H9 (cell line): ENCODE measurements around the gene BARX1. TPM values are rescaled to one million over a fixed set of nuclear protein-coding genes. Genes with fewer than 3 reads are reported as not detected.

Experiments
- DNase-seq: peaks from one replicate; pipeline ENCODE4 v3.0.0-alpha.2; 2017
- H2AFZ ChIP-seq: one replicate; pipeline ENCODE4 v1.6.1; 2013; ENCODE audit warnings: mild to moderate bottlenecking, low read length, control low read depth, moderate library complexity
- H2AK5ac ChIP-seq: 2 replicates; pipeline ENCODE4 v1.6.1; 2013; ENCODE audit warnings: low read length, control low read depth, mixed read lengths; ENCODE audit not compliant: insufficient read length
- H2BK120ac ChIP-seq: one replicate; pipeline ENCODE4 v1.6.1; 2013; ENCODE audit warnings: low read depth, mild to moderate bottlenecking, low read length, control low read depth, inconsistent platforms; ENCODE audit not compliant: poor library complexity, severe bottlenecking
- H2BK12ac ChIP-seq: 2 replicates; pipeline ENCODE4 v1.6.1; 2013; ENCODE audit warnings: low read length, control low read depth, mixed read lengths, low read depth; ENCODE audit not compliant: insufficient read length
- H2BK15ac ChIP-seq: 2 replicates; pipeline ENCODE4 v1.6.1; 2013; ENCODE audit warnings: low read depth, low read length, control low read depth
- H2BK20ac ChIP-seq: one replicate; pipeline ENCODE4 v1.6.1; 2013; ENCODE audit warnings: low read depth, mild to moderate bottlenecking, low read length, control low read depth, inconsistent platforms; ENCODE audit not compliant: poor library complexity, severe bottlenecking
- H2BK5ac ChIP-seq: 2 replicates; pipeline ENCODE4 v1.6.1; 2013; ENCODE audit warnings: low read length, control low read depth, mixed read lengths; ENCODE audit not compliant: insufficient read length
- H3K14ac ChIP-seq: 2 replicates; pipeline ENCODE4 v1.6.1; 2013; ENCODE audit warnings: low read length, control low read depth; ENCODE audit not compliant: insufficient read depth
- H3K18ac ChIP-seq: 2 replicates; pipeline ENCODE4 v1.6.1; 2013; ENCODE audit warnings: low read depth, mild to moderate bottlenecking, mixed read lengths, low read length, control low read depth; ENCODE audit not compliant: insufficient read length
- H3K23ac ChIP-seq: 2 replicates; pipeline ENCODE4 v1.6.1; 2013; ENCODE audit warnings: low read length, control low read depth, mixed read lengths, low read depth; ENCODE audit not compliant: insufficient read length
- H3K23me2 ChIP-seq: 2 replicates; pipeline ENCODE4 v1.6.1; 2013; ENCODE audit warnings: low read depth, mild to moderate bottlenecking, mixed read lengths, low read length, control low read depth; ENCODE audit not compliant: insufficient read length, poor library complexity, severe bottlenecking
- H3K27ac ChIP-seq: 2 replicates; pipeline ENCODE4 v1.5.1; 2013; ENCODE audit warnings: low read length, control low read depth, mixed read lengths, low read depth; ENCODE audit not compliant: insufficient read length
- H3K27me3 ChIP-seq: 2 replicates; pipeline ENCODE4 v1.6.1; 2013; ENCODE audit warnings: low read length, control low read depth, inconsistent platforms; ENCODE audit not compliant: insufficient read depth
- H3K4ac ChIP-seq: 2 replicates; pipeline ENCODE4 v1.6.1; 2013; ENCODE audit warnings: low read depth, mild to moderate bottlenecking, control low read depth, inconsistent platforms, low read length, moderate library complexity
- H3K4me1 ChIP-seq: 2 replicates; pipeline ENCODE4 v1.6.1; 2013; ENCODE audit warnings: low read length, control low read depth, inconsistent platforms; ENCODE audit not compliant: insufficient read depth
- H3K4me2 ChIP-seq: 2 replicates; pipeline ENCODE4 v1.6.1; 2013; ENCODE audit warnings: low read length, control low read depth, mixed read lengths; ENCODE audit not compliant: insufficient read length, insufficient read depth
- H3K56ac ChIP-seq: 2 replicates; pipeline ENCODE4 v1.6.1; 2013; ENCODE audit warnings: low read depth, mild to moderate bottlenecking, mixed read lengths, low read length, control low read depth; ENCODE audit not compliant: insufficient read length
- H3K79me1 ChIP-seq: 2 replicates; pipeline ENCODE4 v1.6.1; 2013; ENCODE audit warnings: low read depth, mild to moderate bottlenecking, moderate library complexity, low read length, control low read depth, inconsistent platforms; ENCODE audit not compliant: insufficient read depth, poor library complexity, severe bottlenecking
- H3K79me2 ChIP-seq: 2 replicates; pipeline ENCODE4 v1.6.1; 2013; ENCODE audit warnings: low read length, control low read depth, inconsistent platforms; ENCODE audit not compliant: insufficient read depth
- H3K9ac ChIP-seq: 2 replicates; pipeline ENCODE4 v1.6.1; 2013; ENCODE audit warnings: low read length, control low read depth, mixed read lengths; ENCODE audit not compliant: insufficient read length; ENCODE audit errors: extremely low read depth
- H3K9me3 ChIP-seq: one replicate; pipeline ENCODE4 v1.6.1; 2013; ENCODE audit warnings: low read depth, low read length, inconsistent platforms; ENCODE audit not compliant: control insufficient read depth
- H3T11ph ChIP-seq: one replicate; pipeline ENCODE4 v1.6.1; 2013; ENCODE audit warnings: mild to moderate bottlenecking, low read length, control low read depth, inconsistent platforms
- H4K20me1 ChIP-seq: one replicate; pipeline ENCODE4 v1.6.1; 2013; ENCODE audit not compliant: control insufficient read depth, insufficient read length, insufficient read depth
- H4K5ac ChIP-seq: 2 replicates; pipeline ENCODE4 v1.6.1; 2013; ENCODE audit warnings: low read depth, mild to moderate bottlenecking, mixed read lengths, low read length, control low read depth; ENCODE audit not compliant: insufficient read length
- H4K8ac ChIP-seq: replicated peaks from 2 replicates; pipeline ENCODE4 v1.6.1; 2013; ENCODE audit warnings: low read length, control low read depth, mixed read lengths, low read depth; ENCODE audit not compliant: insufficient read length
- H4K91ac ChIP-seq: 2 replicates; pipeline ENCODE4 v1.6.1; 2013; ENCODE audit warnings: low read depth, mild to moderate bottlenecking, moderate library complexity, mixed read lengths, low read length, control low read depth; ENCODE audit not compliant: insufficient read length
- H3K27ac Mint-ChIP-seq, 3 experiments: 2 replicates in 2 of 3; 3 replicates in 1 of 3; pipeline ENCODE4 v1.8.0; 2020 to 2021; ENCODE audit warnings: mixed read lengths in 3 of 3, mild to moderate bottlenecking in 1 of 3, moderate library complexity in 1 of 3
- H3K27me3 Mint-ChIP-seq: 2 replicates; pipeline ENCODE4 v1.8.0; 2021; ENCODE audit warnings: low read depth, mild to moderate bottlenecking, moderate library complexity, mixed read lengths
- H3K36me3 Mint-ChIP-seq, 3 experiments: 2 replicates in 2 of 3; 3 replicates in 1 of 3; pipeline ENCODE4 v1.8.0; 2020 to 2021; ENCODE audit warnings: low read depth in 3 of 3, mixed read lengths in 3 of 3; ENCODE audit not compliant: insufficient read depth in 1 of 3
- H3K4me1 Mint-ChIP-seq, 2 experiments: 2 replicates each; pipeline ENCODE4 v1.8.0; 2020; ENCODE audit warnings: mixed read lengths in 2 of 2
- H3K4me3 Mint-ChIP-seq, 2 experiments: 2 replicates in 1 of 2; 3 replicates in 1 of 2; pipeline ENCODE4 v1.8.0; 2020 to 2021; ENCODE audit warnings: mild to moderate bottlenecking in 2 of 2, mixed read lengths in 2 of 2, moderate library complexity in 1 of 2
- H3K9me3 Mint-ChIP-seq, 2 experiments: 2 replicates in 1 of 2; 3 replicates in 1 of 2; pipeline ENCODE4 v1.8.0; 2020; ENCODE audit warnings: mild to moderate bottlenecking in 2 of 2, mixed read lengths in 2 of 2, moderate library complexity in 1 of 2
- WGBS: extraction: QIAGEN DNeasy Blood & Tissue Kit; methylation state at CpG from one replicate; pipeline ENCODE4 v1.1.7; 2013; ENCODE audit warnings: missing lambda C conversion rate, low lambda C conversion rate, mixed read lengths; ENCODE audit not compliant: insufficient read length; ENCODE audit errors: extremely low coverage; 5-methylcytosine and 5-hydroxymethylcytosine counted together
- total RNA-seq: library from RNA; stranded (reverse); gene quantifications from 2 replicates; pipeline ENCODE4 v1.2.1, GENCODE V29; 2021
- TF ChIP-seq, protein P1 (sequence below): fragments of 200-600 bp; sonication (generic); conservative IDR thresholded peaks from 3 replicates; pipeline ENCODE4 v1.8.0; 2021; ENCODE audit warnings: antibody characterized with exemption, mild to moderate bottlenecking

BARX1 gene
- total RNA-seq, 1 experiment from 2014 or later = 1.2 TPM

DNA sequence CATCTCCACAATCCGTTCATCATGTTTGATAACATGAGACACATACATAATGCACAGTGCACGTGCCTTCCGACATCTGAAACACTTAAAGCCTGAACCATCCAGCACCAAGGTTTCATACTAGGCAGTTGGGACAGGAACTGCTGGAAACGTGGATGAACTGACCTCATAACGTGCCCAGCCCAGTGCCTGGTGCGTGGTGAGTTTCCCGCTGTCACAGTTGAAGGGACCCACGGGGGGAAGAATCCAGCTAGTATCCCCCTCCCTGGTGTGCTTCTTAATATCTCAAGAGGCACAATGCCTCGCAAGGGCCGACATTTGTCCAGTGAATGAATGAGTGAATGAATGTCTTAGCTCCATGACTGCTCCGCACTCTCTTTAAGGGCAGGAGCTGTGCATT, 23.2 kb downstream of the BARX1 start:
- Histone ChIP-seq H3K14ac (no peak overlapping the region), H3K4me1 (no peaks in the 10 kb centered on the region), H3K56ac (no peak overlapping the region), H4K5ac (no peak overlapping the region), H3K79me2 (no peaks in the 10 kb centered on the region), H4K20me1 (no peaks in the 10 kb centered on the region), H2BK12ac (no peak overlapping the region), H3K18ac (no peak overlapping the region), H2AK5ac (no peak overlapping the region), H2BK120ac (no peak overlapping the region), H3K79me1 (no peaks in the 10 kb centered on the region), H3K9me3 (no peaks in the 10 kb centered on the region), H2BK15ac (no peak overlapping the region), H3T11ph (no peak overlapping the region), H3K23me2 (no peaks in the 10 kb centered on the region), H3K4ac (no peak overlapping the region), H2BK5ac (no peak overlapping the region), H4K8ac (no peak overlapping the region), H3K27ac (no peak overlapping the region), H4K91ac (no peak overlapping the region), H2AFZ (no peak overlapping the region), H3K23ac (no peak overlapping the region), H3K9ac (no peak overlapping the region), H3K4me2 (no peak overlapping the region), H3K27me3 (no peaks in the 10 kb centered on the region), H2BK20ac (no peak overlapping the region)
- peaks cover 62% of the 10 kb centered on the region for H3K27me3 Mint-ChIP-seq
- no peak for DNase-seq
- no peaks in the 10 kb centered on the region for H3K36me3 Mint-ChIP-seq
- H3K9me3 Mint-ChIP-seq = no peaks in the 10 kb centered on the region; a peak in 1 of 5 replicates
- TF ChIP-seq, protein P1, sequence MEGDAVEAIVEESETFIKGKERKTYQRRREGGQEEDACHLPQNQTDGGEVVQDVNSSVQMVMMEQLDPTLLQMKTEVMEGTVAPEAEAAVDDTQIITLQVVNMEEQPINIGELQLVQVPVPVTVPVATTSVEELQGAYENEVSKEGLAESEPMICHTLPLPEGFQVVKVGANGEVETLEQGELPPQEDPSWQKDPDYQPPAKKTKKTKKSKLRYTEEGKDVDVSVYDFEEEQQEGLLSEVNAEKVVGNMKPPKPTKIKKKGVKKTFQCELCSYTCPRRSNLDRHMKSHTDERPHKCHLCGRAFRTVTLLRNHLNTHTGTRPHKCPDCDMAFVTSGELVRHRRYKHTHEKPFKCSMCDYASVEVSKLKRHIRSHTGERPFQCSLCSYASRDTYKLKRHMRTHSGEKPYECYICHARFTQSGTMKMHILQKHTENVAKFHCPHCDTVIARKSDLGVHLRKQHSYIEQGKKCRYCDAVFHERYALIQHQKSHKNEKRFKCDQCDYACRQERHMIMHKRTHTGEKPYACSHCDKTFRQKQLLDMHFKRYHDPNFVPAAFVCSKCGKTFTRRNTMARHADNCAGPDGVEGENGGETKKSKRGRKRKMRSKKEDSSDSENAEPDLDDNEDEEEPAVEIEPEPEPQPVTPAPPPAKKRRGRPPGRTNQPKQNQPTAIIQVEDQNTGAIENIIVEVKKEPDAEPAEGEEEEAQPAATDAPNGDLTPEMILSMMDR = no peak
- no peak overlapping the region for H3K4me3 Mint-ChIP-seq
- no CpG with 5 or more reads among the region's 11 CpGs for WGBS
- H3K27ac Mint-ChIP-seq = no peak overlapping the region
- peaks cover 5 to 10% of the 10 kb centered on the region in 2 experiments for H3K4me1 Mint-ChIP-seq
